ENCODE results near the gene DUOXA2. TPM values are rescaled to one million over a fixed set of nuclear protein-coding genes. Genes with fewer than 3 reads are reported as not detected.

The DUOXA2 gene
- total and polyA plus RNA-seq, 2 donors (not counting 1 experiment from before 2014, with no cell fraction given): not detected

DNA sequence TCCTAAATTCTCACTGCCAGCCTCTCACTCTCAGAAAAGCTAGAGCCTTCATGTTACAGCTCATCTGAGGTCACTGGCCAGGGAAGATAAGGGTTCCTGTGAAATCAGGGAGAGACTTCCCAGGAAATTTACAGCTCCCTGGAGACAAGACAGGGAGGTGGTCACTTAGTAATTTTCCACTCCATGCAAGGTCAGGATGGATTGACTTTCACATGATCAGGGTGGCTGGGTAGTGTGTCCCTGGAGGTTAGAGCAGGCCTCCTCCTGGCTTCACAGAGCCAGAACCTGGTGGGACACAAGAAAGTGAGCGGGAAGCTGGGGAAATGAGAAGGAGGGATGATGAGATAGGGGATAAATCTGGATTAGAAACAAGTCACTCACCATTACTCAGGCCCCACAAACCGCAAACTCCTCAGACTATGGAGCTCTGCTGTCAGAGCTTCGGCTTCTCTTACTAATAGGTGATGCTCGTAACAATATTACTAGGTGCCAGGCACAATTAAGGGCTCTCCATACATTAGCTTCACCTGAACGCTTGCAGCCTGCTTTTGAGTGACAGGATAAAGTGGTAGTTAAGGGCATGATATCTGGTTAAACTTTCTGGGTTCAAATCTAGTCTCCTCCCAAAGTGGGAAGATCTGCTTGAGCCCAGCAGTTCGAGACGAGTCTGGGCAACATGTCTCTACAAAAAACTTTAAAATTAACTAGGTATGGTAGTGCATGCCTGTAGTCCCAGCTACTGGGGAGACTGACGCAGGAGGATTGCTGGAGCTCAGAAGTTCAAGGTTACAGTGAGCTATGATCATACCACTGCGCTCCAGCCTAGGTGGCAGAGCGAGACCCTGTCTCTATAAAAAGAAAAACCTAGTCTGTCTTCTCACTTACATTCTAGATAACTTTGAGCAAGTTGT lies 25.1 kb upstream of the DUOXA2 start:
- Histone ChIP-seq H3K4me2 (ENCODE audit: extremely low read depth, insufficient read depth, low read length) (no peak overlapping the region), H3K4me3 (replicated peaks in 1 of 4; ENCODE audit: control extremely low read depth in 1 of 4, insufficient read depth in 1 of 4, low read depth in 3 of 4, low read length in 4 of 4) (no peak overlapping the region), H3K9ac (ENCODE audit: insufficient read depth, low read length) (no peak overlapping the region), H3K9me3 (ENCODE audit: control insufficient read depth, insufficient read depth, low read depth, low read length) (no peaks in the 10 kb centered on the region), H3K4me1 (ENCODE audit: control insufficient read depth, extremely low read depth, insufficient read depth, low read length) (no peaks in the 10 kb centered on the region), H3K27ac (ENCODE audit: insufficient read depth, low read length) (no peak overlapping the region), H3K27me3 (ENCODE audit: control insufficient read depth, insufficient read depth, low read length) (peaks cover 5% of the 10 kb centered on the region), H3K79me2 (ENCODE audit: control insufficient read depth, insufficient read depth, low read length) (no peaks in the 10 kb centered on the region), H2AFZ (ENCODE audit: low read length) (no peak overlapping the region), H4K20me1 (ENCODE audit: control insufficient read depth, extremely low read depth, insufficient read depth, low read length) (no peaks in the 10 kb centered on the region), H3K36me3 (ENCODE audit: control insufficient read depth, insufficient read depth, low read length) (no peaks in the 10 kb centered on the region)
- no peak for DNase-seq (ENCODE audit: low read depth in 2 of 2)
- TF ChIP-seq, protein P1, sequence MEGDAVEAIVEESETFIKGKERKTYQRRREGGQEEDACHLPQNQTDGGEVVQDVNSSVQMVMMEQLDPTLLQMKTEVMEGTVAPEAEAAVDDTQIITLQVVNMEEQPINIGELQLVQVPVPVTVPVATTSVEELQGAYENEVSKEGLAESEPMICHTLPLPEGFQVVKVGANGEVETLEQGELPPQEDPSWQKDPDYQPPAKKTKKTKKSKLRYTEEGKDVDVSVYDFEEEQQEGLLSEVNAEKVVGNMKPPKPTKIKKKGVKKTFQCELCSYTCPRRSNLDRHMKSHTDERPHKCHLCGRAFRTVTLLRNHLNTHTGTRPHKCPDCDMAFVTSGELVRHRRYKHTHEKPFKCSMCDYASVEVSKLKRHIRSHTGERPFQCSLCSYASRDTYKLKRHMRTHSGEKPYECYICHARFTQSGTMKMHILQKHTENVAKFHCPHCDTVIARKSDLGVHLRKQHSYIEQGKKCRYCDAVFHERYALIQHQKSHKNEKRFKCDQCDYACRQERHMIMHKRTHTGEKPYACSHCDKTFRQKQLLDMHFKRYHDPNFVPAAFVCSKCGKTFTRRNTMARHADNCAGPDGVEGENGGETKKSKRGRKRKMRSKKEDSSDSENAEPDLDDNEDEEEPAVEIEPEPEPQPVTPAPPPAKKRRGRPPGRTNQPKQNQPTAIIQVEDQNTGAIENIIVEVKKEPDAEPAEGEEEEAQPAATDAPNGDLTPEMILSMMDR (conservative IDR thresholded peaks at IDR 0.05 in 1 of 2, IDR thresholded peaks at IDR 0.05 in 1 of 2; ENCODE audit: low read depth in 1 of 2, low read length in 2 of 2): no peak
- no peak for TF ChIP-seq EZH2 (IDR thresholded peaks at IDR 0.05; ENCODE audit: low read length, missing control alignments)

DNA sequence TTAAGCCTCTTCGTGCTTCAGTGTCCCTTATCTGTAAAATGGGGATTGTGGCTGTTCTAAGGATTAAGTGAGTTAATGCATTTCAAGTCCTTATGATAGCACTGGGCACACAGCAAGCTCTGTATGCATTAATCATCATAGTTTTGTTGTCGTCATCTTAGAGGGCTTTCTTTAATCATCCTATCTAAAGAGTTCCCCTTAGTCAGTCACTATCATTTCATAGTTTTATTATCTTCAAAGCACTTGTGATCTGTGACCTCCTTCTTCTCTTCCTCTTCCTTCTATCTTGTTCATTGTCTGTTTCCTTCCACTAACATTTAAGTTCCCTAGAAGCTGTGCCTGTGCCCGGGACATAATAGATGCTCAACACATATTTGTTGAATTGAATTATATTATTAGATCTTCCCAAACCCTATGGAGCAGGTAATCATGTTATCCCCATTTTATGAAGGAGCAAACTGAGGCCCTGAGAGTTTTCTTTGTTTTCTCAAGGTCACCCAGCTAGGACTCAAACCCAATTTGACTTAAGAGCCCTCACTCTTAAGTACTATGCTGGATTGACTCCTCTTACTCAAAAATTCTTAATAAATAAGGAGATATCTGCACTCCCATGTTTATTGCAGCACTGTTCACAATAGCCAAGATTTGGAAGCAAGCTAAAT lies 24.3 kb upstream of the DUOXA2 start:
- H3K9ac ChIP-seq (ENCODE audit: insufficient read depth, low read length): no peak overlapping the region
- H3K4me2 ChIP-seq (ENCODE audit: extremely low read depth, insufficient read depth, low read length): no peak overlapping the region
- H3K4me3 ChIP-seq (replicated peaks in 1 of 4; ENCODE audit: control extremely low read depth in 1 of 4, insufficient read depth in 1 of 4, low read depth in 3 of 4, low read length in 4 of 4): no peak overlapping the region
- H3K79me2 ChIP-seq (ENCODE audit: control insufficient read depth, insufficient read depth, low read length): no peaks in the 10 kb centered on the region
- no peak for DNase-seq (ENCODE audit: low read depth in 2 of 2)
- H3K9me3 ChIP-seq (ENCODE audit: control insufficient read depth, insufficient read depth, low read depth, low read length): no peaks in the 10 kb centered on the region
- H3K36me3 ChIP-seq (ENCODE audit: control insufficient read depth, insufficient read depth, low read length): no peaks in the 10 kb centered on the region
- no peak overlapping the region for H3K27ac ChIP-seq (ENCODE audit: insufficient read depth, low read length)
- no peaks in the 10 kb centered on the region for H4K20me1 ChIP-seq (ENCODE audit: control insufficient read depth, extremely low read depth, insufficient read depth, low read length)
- TF ChIP-seq, protein P1 (conservative IDR thresholded peaks at IDR 0.05 in 1 of 2, IDR thresholded peaks at IDR 0.05 in 1 of 2; ENCODE audit: low read depth in 1 of 2, low read length in 2 of 2): no peak
- no peak for TF ChIP-seq EZH2 (IDR thresholded peaks at IDR 0.05; ENCODE audit: low read length, missing control alignments)
- H3K27me3 ChIP-seq (ENCODE audit: control insufficient read depth, insufficient read depth, low read length): peaks cover 5% of the 10 kb centered on the region
- H2AFZ ChIP-seq (ENCODE audit: low read length): no peak overlapping the region
- H3K4me1 ChIP-seq (ENCODE audit: control insufficient read depth, extremely low read depth, insufficient read depth, low read length): no peaks in the 10 kb centered on the region

DNA sequence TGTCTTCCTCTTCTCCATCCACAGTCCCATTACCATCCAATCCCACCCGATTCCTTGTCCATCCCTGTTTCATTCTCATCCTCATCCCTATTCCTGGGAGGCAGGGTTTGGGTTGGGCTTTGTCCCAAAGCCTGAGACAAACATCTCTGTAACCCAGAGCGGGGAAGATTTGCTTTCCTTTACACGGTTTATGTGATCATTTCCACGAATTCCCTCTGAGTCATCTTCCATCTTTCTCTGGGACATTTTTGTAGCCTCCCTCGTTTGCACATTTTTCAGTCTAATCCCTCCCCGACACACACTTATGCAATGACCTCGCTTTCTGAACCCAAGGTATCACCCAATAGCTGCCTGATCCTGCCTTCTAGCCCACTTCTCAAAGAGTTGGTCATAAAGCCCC lies 23.0 kb upstream of the DUOXA2 start:
- Histone ChIP-seq H3K36me3 (ENCODE audit: control insufficient read depth, insufficient read depth, low read length) (no peaks in the 10 kb centered on the region), H3K4me2 (ENCODE audit: extremely low read depth, insufficient read depth, low read length) (no peak overlapping the region), H3K9ac (ENCODE audit: insufficient read depth, low read length) (no peak overlapping the region), H3K4me1 (ENCODE audit: control insufficient read depth, extremely low read depth, insufficient read depth, low read length) (no peaks in the 10 kb centered on the region), H3K9me3 (ENCODE audit: control insufficient read depth, insufficient read depth, low read depth, low read length) (no peaks in the 10 kb centered on the region), H3K79me2 (ENCODE audit: control insufficient read depth, insufficient read depth, low read length) (no peaks in the 10 kb centered on the region), H3K27ac (ENCODE audit: insufficient read depth, low read length) (no peak overlapping the region), H4K20me1 (ENCODE audit: control insufficient read depth, extremely low read depth, insufficient read depth, low read length) (no peaks in the 10 kb centered on the region), H2AFZ (ENCODE audit: low read length) (no peak overlapping the region), H3K4me3 (replicated peaks in 1 of 4; ENCODE audit: control extremely low read depth in 1 of 4, insufficient read depth in 1 of 4, low read depth in 3 of 4, low read length in 4 of 4) (no peak overlapping the region), H3K27me3 (ENCODE audit: control insufficient read depth, insufficient read depth, low read length) (peaks cover 5% of the 10 kb centered on the region)
- DNase-seq (ENCODE audit: low read depth in 2 of 2): peak; percentile 19
- TF ChIP-seq, protein P1 (conservative IDR thresholded peaks at IDR 0.05 in 1 of 2, IDR thresholded peaks at IDR 0.05 in 1 of 2; ENCODE audit: low read depth in 1 of 2, low read length in 2 of 2): no peak
- TF ChIP-seq EZH2 (IDR thresholded peaks at IDR 0.05; ENCODE audit: low read length, missing control alignments): no peak
